Activated T-helper 1 cell treated with Interleukin-2 at 50 U/mL for 16 hours (primary cell): ENCODE measurements around the gene PFDN5.
"Not testable (repeated sequence)": the region's sequence is repeated elsewhere in the genome, so short reads cannot be mapped to it uniquely, and the experiment has no call there.

Experiments
- DNase-seq: peaks from one replicate; pipeline ENCODE4 v3.0.0-alpha.2; 2020; ENCODE audit warnings: low read depth

PFDN5 gene

DNA sequence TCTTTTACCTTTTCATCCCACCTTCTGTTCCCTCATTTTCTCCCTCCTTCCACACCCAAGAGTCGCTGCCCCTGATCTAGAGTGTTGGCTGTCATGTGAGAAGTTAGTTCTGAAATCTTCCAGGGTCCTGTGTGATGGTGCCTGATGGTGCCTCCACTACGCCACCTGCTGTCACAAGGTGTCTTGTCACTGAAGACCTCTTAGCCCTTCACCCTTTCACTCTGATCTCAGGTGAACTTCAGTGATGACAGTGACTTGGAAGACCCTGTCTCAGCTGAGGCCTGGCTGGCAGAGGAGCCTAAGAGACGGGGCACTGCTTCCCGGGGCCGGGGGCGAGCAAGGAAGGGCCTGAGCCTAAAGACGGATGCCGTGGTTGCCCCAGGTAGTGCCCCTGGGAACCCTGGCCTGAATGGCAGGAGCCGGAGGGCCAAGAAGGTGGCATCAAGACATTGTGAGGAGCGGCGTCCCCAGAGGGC is 7.6 kb upstream of the PFDN5 start:
- peak; percentile 50 for DNase-seq

DNA sequence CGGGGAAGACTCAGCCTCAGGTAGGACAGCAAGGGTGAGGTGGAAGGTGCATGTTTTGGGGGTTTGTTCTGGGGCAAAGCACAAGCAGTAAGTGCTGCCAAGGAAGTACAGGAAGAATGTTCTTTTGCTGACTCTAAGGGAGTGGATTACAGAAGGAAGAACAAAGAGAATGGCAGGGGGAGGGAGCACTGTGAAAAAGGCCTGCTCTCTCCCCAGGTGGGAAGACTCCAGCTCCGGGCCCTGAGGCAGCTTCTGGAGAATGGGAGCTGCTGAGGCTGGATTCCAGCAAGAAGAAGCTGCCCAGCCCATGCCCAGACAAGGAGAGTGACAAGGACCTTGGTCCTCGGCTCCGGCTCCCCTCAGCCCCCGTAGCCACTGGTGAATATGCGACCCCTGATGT is 7.0 kb upstream of the PFDN5 start:
- no peak for DNase-seq

DNA sequence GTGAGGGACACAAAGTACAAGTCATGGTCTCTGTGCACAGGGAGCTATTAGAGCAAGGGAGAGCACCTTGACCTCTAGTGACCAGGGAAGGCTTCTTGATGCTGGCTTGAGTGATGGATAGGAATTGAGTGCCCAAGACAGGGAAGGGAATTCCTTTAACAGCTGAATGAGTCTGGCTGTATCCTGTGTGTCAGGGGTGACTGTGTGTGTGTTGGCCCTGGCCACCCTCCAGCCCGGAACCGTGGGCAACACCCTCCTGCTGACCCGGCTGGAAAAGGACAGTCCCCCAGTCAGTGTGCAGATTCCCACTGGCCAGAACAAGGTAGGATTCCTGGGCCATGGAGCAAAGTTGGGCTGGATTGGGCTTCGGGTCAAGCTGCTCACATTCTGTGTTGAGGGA is 5.5 kb upstream of the PFDN5 start:
- no peak for DNase-seq

DNA sequence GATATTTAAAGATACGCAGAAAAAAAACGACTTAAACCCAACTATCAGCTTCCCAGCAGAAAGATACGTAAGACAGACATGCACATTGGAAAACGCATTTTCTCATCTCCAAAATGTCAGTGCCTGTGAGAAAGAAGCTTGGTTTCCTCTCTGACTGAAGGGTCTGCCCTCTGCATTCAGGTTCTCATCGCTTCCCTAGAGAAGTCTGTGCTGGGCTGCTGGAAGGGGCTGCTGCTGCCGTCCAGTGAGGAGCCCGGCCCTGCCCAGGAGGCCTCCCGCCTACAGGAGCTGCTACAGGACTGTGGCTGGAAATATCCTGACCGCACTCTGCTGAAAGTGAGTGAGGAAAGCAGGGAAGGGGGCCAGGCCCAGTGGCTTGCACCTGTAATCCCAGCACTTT is 4.7 kb upstream of the PFDN5 start:
- no peak for DNase-seq

DNA sequence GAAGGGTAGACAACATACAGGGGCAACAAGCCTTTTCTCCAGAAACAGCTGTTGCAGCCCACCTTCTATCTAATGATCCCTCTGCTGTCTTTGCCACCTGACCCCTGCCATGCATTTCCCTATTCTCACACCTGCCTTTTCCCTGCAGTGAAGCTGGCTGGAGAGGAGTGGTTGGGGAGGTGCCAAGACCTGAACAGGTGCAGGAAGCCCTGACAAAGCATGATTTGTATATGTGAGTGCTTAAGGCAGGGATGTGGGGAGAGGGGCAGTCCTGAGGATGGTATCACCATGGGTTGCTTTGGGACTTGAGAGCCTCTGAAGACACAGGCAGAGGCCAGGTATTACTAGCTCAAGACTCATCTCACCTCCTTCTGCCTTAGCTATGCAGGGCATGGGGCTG is 2.9 kb upstream of the PFDN5 start:
- DNase-seq: no peak

DNA sequence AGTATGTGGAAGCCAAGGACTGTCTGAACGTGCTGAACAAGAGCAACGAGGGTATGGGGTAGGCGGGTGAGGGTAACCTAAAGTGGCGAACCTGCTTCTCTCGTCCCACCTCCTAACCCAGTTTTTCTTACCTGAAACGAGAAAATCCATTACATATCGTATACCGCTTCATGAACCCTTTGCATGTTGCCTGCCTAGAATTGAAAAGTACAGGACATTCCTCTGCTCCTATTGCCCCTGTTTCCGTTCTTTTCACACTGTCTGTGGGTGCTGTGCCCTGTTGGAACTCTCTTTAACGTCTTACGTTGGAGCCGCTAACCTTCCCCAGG is 513 bp downstream of the PFDN5 start:
- DNase-seq: no peak

DNA sequence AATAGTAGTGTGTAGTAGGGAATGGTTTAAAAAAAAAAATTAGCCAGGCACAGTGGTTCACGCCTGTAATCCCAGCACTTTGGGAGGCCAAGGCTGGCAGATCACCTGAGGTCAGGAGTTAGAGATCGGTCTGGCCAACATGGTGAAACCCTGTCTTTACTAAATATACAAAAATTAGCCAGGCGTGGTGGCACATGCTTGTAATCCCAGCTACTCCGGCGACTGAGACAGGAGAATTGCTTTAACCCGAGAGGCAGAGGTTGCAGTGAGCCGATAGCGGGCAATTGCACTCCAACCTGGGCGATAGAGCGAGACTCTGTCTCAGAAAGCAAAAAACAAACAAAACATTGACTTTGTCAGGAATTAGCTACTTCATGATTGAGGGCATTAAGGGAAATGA is 1.8 kb downstream of the PFDN5 start:
- not testable (repeated sequence) for DNase-seq

DNA sequence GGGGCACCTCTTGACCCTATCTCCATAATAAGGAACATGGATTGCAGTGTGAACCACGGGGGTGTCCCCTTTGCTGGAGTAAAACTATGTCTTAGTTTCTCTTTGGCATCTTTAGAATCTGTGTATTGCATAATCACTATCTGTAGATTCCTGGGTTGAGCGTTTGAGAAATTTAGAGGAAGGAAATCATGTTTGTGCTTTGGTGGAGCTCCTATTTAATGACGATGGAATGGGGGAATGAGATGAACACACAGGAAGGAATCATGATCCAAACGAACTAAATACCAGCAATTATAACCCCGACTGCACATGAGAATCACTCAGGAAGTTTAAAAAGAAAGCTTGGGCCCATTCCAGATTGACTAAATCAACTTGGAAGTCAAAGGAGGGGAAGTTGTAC is 2.8 kb downstream of the PFDN5 start:
- no peak for DNase-seq

DNA sequence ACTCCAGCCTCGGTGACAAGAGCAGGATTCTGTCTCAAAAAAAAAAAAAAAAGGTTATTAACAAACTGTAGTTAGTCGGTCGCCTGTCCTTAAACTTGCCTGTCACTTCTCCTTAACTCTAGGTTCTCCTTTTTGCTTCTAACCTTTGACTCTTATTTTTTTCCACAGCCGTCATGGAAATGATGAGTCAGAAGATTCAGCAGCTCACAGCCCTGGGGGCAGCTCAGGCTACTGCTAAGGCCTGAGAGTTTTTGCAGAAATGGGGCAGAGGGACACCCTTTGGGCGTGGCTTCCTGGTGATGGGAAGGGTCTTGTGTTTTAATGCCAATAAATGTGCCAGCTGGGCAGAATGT is 3.7 kb downstream of the PFDN5 start:
- DNase-seq: no peak

DNA sequence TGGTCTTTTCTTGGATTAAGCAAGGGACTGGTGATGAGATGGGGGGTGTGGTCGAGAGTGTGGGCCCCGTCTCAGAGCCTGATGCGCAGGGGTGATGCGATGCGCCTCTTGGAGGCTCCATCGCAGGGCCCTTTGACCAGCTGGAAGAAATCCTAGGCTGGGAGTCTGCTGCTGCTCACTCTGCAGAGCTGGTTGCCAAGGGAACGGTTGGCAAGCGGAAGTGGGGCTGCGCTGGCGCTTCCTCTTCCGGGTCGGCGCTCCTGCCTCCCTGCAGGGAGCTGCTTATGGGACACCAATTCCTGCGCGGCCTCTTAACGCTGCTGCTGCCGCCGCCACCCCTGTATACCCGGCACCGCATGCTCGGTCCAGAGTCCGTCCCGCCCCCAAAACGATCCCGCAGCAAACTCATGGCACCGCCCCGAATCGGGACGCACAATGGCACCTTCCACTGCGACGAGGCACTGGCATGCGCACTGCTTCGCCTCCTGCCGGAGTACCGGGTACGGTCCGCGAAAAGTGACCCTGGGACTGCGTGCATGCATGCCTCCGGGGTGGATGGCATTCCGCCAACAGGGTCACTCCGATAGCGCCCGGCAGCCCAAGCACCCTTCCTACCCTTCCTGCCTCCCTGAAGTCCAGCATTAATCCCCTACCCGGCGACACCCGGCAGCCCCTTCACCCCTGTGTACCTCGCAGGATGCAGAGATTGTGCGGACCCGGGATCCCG is 4.3 kb downstream of the PFDN5 start, which contains the start of gene MYG1:
MYG1 (plus strand) TSS at position 242 of the 727 bp plus-strand sequence; CDS start at position 285, 43 bp downstream.
- DNase-seq: peak; percentile 74

DNA sequence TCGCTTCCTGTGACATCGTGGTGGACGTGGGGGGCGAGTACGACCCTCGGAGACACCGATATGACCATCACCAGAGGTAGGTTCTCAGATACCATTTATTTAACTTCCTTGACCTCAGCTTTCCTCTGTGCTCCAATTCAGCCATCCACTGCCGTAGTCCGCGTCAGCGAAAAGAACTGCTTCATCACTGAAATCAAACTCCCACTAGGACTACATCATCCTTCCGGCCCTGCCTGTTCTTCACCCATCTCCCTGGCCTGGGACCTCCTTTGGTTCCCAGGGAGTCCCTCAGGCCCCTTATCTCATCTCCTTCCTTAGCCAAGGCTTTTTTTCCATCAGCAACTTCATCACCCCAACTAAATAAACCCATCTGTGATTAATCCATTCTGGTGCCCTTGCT is 4.8 kb downstream of the PFDN5 start:
- DNase-seq: no peak

DNA sequence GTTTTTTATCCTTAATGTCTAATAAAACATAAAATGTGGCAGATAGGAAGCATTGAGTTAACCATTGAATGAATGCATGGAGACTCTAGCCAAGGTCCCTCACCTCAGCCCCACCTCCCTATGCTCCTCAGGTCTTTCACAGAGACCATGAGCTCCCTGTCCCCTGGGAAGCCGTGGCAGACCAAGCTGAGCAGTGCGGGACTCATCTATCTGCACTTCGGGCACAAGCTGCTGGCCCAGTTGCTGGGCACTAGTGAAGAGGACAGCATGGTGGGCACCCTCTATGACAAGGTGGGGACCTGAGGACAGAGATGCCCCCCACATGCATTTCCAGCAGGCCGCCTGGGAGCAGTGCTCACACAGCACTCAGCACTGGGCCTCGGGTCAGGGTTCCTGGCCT is 7.6 kb downstream of the PFDN5 start:
- no peak for DNase-seq

DNA sequence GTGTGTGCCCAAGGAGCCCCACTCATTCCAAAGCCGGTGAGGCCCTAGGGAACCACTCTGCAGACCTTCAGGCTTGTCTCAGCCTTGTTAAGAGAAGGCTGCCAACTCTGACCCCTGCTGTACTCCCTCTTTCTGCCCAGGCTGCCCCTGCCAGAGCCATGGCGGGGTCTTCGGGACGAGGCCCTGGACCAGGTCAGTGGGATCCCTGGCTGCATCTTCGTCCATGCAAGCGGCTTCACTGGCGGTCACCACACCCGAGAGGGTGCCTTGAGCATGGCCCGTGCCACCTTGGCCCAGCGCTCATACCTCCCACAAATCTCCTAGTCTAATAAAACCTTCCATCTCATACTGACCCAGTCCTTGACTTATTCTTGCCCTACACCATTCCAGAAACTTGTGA is 11.5 kb downstream of the PFDN5 start:
- no peak for DNase-seq

DNA sequence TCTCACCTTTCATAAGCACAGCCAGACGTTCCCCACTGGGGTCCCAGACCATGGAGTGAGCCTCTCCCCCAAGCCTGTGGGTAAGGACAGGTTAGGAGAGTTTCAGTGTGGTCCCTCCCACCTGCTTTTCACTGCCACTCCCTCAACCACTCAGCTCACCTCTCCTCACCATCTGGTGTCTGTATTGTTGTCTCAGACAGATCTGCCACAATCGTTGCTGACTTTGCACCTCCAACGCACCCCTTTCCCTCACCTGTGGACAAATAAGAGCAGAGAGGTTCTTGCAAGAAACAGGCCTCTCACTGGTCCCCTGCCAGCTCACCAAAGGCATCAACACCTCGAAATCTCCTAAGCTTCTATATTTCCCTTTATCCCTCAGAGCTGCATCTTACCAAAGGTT is 12.9 kb downstream of the PFDN5 start:
- DNase-seq: no peak

DNA sequence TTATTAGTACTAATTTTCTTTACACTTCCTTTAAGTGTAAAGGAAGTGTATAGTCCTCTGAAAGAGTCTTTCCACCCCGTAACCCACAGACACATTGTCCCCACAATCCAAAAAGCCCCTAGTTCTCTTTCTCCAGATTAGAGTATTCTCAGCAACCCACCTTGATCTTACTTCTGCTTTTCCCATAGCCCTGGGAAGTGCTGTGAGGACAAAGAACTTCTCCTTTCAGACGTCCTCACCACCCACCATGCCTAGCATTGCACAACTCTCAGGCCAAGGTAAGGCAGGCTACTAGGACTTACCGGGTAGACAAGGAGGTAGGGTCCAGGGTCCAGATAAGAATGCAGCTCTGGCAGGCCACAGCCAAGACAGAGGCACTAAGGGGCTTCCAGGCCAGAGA is 18.7 kb downstream of the PFDN5 start:
- DNase-seq: no peak

DNA sequence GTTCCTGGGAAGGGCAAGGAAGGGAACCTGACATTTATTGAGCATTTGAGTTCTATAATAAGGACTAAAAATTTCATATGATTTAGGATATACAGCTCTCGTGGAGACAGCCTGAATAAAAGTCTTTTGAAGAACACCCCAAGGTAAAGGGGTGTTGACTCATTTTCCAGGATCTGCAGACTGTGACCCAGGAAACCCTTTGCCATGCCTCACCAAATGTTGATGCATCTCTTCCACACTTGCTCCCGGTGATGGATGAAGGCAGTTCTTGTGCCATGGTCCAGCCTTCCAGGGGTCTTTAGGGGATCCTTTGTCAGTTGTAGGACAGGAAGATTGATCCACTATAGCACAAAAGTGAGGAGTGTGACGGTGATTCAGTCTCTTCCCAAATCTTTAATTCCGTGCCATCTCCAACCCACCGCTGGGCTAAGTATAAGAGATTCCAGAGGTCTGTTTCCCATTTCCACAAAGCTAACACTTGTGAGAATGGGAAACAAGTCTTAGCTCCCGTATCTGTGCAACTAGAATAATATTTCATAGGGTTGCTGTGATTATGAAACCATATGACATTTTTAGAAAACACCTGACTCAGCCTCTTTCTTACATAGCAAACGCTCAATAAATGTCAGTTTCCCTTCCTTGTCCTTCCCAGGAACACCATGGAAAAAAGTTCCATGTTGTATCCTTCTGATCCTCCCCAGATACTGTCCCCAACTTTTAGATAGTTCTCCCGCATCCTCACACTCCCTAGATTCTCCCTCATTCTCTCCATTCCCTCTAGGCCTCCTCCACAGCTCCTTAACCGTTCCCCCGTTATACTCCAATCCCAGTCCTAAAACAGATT is 25.2 kb downstream of the PFDN5 start:
- DNase-seq: no peak

DNA sequence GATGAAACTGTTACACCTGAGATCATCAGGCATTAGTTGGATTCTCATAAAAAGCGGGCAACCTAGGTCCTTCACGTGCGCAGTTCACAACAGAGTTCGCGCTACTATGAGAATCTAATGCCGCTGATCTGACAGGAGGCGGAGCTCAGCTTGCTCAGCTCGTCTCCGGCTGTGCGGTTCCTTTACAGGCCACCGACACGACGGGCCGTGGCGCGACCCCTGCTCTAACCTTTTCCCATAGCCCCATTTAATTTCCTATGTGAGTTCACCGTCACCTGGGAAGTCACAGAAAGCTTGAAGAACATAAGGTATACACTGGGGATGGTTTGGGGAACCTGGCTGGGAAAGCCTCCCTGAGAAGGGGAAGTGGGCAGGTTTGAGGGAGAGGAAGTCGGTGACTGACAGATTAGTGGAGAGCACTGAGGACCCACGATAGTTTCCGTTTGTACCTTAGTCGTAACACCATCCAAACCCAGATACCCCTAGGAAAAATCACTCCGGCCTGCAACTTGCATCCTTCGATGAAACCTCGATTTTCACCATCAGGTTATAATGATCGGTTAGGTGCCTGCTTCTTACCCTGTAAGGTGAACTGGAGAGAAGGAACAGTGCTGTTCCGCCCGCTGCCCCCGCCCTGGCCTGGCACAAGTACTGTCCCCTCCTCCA is 28.9 kb downstream of the PFDN5 start:
- DNase-seq: peak; percentile 32

DNA sequence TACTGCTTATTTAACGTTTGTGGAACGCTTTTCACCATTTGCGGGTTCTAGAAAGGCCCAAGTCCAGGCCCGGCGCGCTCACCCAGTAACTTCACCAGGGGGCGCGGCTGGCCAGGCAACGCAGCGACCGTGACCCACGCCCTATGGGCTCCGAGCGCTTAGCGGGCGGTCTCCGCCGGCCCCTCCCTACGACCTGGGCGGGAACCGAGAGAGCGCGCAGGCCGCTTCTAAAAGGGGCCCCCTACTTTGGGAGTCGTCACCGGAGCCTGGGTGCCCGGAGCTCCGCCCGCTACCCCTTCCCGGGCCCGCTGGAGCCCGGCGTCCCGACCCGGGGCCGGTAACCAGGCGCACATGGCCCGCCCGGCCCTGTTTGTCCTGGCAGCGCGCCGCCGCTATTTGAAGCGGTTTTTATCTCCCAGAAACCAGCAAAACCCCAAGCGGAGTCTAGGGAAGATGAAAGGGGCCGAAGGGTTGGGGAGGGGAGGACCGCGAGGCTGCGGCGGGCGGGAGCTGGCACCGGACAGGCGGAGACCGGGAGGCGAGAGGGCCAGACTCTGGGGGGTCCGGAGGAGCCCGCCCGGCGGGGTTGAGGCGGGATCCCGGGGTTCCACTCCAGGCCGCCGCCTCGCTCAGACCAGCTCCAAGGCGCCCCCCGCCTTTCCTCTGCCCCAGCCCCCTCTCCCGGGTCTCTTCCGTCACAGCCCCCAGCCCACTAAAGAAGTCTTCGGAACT is 29.6 kb downstream of the PFDN5 start:
- peak; percentile 78 for DNase-seq

DNA sequence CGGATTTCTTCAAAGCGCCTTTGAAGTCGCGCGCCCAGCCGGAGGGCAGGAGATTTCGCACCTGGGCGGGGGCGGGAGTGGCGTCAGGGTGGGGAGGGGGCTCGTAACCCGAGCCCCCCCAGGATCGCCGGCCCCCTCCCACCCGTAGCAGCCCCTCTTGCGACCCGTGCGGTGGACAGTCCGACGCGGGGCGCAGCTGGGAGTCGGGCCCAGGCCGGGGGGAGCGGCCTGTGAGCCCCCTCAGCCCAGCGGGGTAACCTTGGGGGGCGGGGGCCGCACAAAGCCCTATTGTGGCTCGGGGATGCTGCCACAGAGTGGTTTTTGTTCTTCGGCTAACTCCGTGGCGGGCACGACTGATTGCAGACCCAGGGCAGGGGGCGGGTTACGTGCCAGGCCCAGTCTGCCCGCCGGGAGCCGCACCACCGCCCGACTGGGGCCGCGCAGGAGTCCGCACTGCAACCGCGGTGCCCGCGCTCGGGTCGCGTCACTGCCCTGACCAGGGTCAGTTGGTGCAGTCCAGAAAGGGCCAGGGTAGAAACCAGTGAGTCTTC is 30.2 kb downstream of the PFDN5 start:
- no peak for DNase-seq

DNA sequence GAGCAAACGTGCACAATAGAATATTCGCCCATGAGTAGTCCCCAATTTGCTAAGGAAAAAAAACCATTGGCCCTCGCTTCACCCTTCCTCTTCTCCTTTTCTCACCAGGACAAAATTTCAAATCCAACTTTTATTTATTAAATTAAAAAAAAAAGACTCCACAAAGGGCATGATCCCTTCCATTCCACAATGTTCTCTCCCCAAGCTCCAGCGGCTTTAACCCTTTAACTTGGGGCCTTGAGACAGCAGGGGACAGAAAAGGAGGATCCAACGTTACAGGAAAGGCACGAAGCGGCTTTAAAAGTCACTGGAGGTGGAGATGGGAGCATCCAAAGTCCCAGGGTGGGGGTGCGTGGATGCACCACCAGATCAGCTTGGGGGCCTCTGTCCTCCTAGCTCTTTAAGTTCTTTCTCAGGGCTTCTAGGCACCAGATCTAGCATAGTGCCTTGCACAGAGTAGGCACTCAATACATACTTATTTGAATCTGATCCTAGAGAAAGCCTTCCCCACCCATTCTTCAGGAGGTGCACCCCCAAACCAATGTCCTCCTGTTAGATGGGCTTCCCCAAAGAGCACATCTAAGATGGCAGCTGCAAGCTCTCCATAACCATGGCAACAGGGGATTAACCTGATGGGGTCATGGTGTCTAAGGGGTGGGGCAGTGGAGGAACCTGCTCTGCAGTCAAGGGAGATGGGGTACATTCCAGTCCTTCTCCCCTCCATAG is 31.3 kb downstream of the PFDN5 start:
- no peak for DNase-seq

DNA sequence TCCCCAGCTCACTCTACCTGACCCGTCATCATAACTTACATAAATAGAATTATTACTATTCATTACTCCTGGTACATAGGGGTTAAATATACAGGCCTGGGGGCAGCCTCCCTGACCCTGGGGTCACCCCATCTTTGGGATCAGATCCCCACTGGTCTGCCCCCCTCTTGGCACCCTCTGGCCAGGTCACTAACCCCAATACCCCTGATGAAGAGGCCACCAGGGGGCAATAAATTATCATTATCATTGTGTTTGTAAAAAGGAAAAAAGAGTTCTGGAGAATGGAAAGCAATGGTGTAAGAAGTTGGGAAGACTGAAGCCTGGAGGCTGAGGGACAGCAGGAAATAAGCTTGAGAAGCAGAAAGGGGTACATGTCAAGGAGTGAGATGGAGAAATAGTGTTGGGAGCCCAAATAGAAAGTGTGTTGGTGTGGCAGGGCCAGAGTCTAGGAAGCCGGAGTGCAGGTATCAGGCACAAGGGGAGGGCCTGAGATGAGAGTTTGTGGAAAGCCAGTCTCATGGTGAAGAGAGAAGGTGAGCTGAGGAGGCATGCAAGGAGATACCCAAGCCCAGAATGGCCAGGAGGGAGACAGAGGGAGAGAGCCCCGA is 32.2 kb downstream of the PFDN5 start:
- no peak for DNase-seq
